ENCODE data around the gene GRK7. TPM values are rescaled to one million over a fixed set of nuclear protein-coding genes. Genes with fewer than 3 reads are reported as not detected.

Gene GRK7
- total and polyA plus RNA-seq, 2 of the 13 experiments (the other 11 are each of a cell fraction or from before 2014, with no cell fraction given): not detected

GRCh38 chr3:141728355-141728892 lies 34.8 kb upstream of the GRK7 start (continued):
- no peak for TF ChIP-seq SIX1 (CRISPR knock-in tag; IDR thresholded peaks at IDR 0.05; ENCODE audit: borderline replicate concordance)
- TF ChIP-seq AHDC1 (CRISPR knock-in tag; IDR thresholded peaks at IDR 0.05; ENCODE audit: borderline replicate concordance): no peak; the same call in 1 of the 2 replicates
- TF ChIP-seq GABPA (IDR thresholded peaks at IDR 0.05; ENCODE audit: low read depth, low read length): no peak
- no peak for TF ChIP-seq GABPA (CRISPR knock-in tag; IDR thresholded peaks at IDR 0.05; ENCODE audit: low read depth)
- no peak for TF ChIP-seq EZH2 (conservative IDR thresholded peaks at IDR 0.05; ENCODE audit: low read depth, low read length)
- no peak for TF ChIP-seq ZNF672 (CRISPR knock-in tag; IDR thresholded peaks at IDR 0.05)
- TF ChIP-seq ERF (CRISPR knock-in tag; IDR thresholded peaks at IDR 0.05): no peak
- no peak for TF ChIP-seq ZKSCAN1 (IDR thresholded peaks at IDR 0.05; ENCODE audit: low read length)
- TF ChIP-seq ZNF350 (CRISPR knock-in tag; IDR thresholded peaks at IDR 0.05; ENCODE audit: borderline replicate concordance, low read depth): no peak
